SK-N-SH treated with all-trans-retinoic acid at 6 μM for 48 hours (cell line): ENCODE measurements around the gene WARS2.

Experiments used
- ATAC-seq: fragments of 200-7000 bp; cut with Tn5 transposase; 3 replicates; pipeline ENCODE4 v1.9.1; 2020; ENCODE audit warnings: mild to moderate bottlenecking, moderate library complexity
- ARNTL ChIP-seq: fragments of 450-650 bp; formaldehyde crosslinking; IDR thresholded peaks from 2 replicates; pipeline ENCODE4 v1.5.0; 2020; ENCODE audit warnings: low read depth, mild to moderate bottlenecking, moderate library complexity, borderline replicate concordance
- BACH2 ChIP-seq: fragments of 250-450 bp; sonication (Bioruptor Pico); IDR thresholded peaks from 2 replicates; pipeline ENCODE4 v1.9.0; 2021; ENCODE audit warnings: mild to moderate bottlenecking, borderline replicate concordance
- CREB5 ChIP-seq: fragments of 250-450 bp; sonication (Bioruptor Pico); IDR thresholded peaks from 2 replicates; pipeline ENCODE4 v1.5.1; 2020; ENCODE audit warnings: low read depth, mild to moderate bottlenecking, moderate library complexity
- CSDC2 ChIP-seq: fragments of 250-450 bp; sonication (Bioruptor Pico); IDR thresholded peaks from 2 replicates; pipeline ENCODE4 v1.5.0; 2020; ENCODE audit warnings: mild to moderate bottlenecking, moderate library complexity
- ESRRG ChIP-seq: fragments of 250-450 bp; sonication (Bioruptor Pico); IDR thresholded peaks from 2 replicates; pipeline ENCODE4 v1.6.1; 2021; ENCODE audit warnings: mild to moderate bottlenecking
- GLIS3 ChIP-seq: fragments of 250-450 bp; sonication (Bioruptor Pico); IDR thresholded peaks from 2 replicates; pipeline ENCODE4 v1.5.0; 2020; ENCODE audit warnings: mild to moderate bottlenecking, moderate library complexity
- ISL1 ChIP-seq: fragments of 250-450 bp; sonication (Bioruptor Pico); IDR thresholded peaks from 2 replicates; pipeline ENCODE4 v2.1.2; 2022; ENCODE audit warnings: mild to moderate bottlenecking, moderate library complexity
- OSR1 ChIP-seq: fragments of 250-450 bp; sonication (Bioruptor Pico); IDR thresholded peaks from 2 replicates; pipeline ENCODE4 v1.8.0; 2022; ENCODE audit warnings: moderate library complexity, mild to moderate bottlenecking, inconsistent platforms
- PATZ1 ChIP-seq: fragments of 250-450 bp; sonication (Bioruptor Pico); IDR thresholded peaks from 2 replicates; pipeline ENCODE4 v1.8.0; 2020; ENCODE audit warnings: mild to moderate bottlenecking, moderate library complexity, borderline replicate concordance
- POU6F1 ChIP-seq: fragments of 250-450 bp; sonication (Bioruptor Pico); IDR thresholded peaks from 2 replicates; pipeline ENCODE4 v1.8.0; 2021; ENCODE audit warnings: low read depth, mild to moderate bottlenecking, moderate library complexity, borderline replicate concordance
- RARB ChIP-seq: fragments of 250-450 bp; sonication (Bioruptor Pico); IDR thresholded peaks from 2 replicates; pipeline ENCODE4 v1.8.0; 2021; ENCODE audit warnings: mild to moderate bottlenecking, moderate library complexity
- SNAI2 ChIP-seq: fragments of 250-450 bp; sonication (Bioruptor Pico); IDR thresholded peaks from 2 replicates; pipeline ENCODE4 v1.5.0; 2020; ENCODE audit warnings: mild to moderate bottlenecking, moderate library complexity
- TCF4 ChIP-seq: fragments of 250-450 bp; sonication (Bioruptor Pico); IDR thresholded peaks from 2 replicates; pipeline ENCODE4 v1.8.0; 2021; ENCODE audit warnings: mild to moderate bottlenecking, moderate library complexity, borderline replicate concordance
- TOX ChIP-seq: fragments of 250-450 bp; sonication (Bioruptor Pico); IDR thresholded peaks from 2 replicates; pipeline ENCODE4 v1.8.0; 2021; ENCODE audit warnings: mild to moderate bottlenecking, moderate library complexity, borderline replicate concordance
- ZC3H10 ChIP-seq: fragments of 250-450 bp; sonication (Bioruptor Pico); IDR thresholded peaks from 2 replicates; pipeline ENCODE4 v1.5.1; 2021; ENCODE audit warnings: mild to moderate bottlenecking, moderate library complexity
- ZFP30 ChIP-seq: fragments of 450-650 bp; formaldehyde crosslinking; IDR thresholded peaks from 2 replicates; pipeline ENCODE4 v1.5.0; 2022; ENCODE audit warnings: mild to moderate bottlenecking, moderate library complexity
- ZNF70 ChIP-seq: fragments of 450-650 bp; formaldehyde crosslinking; IDR thresholded peaks from 2 replicates; pipeline ENCODE4 v1.5.0; 2020; ENCODE audit warnings: mild to moderate bottlenecking, moderate library complexity
- ZNF8 ChIP-seq: fragments of 450-650 bp; formaldehyde crosslinking; IDR thresholded peaks from 2 replicates; pipeline ENCODE4 v1.5.0; 2020; ENCODE audit warnings: mild to moderate bottlenecking, moderate library complexity

The WARS2 gene

GRCh38 chr1:118984086-118984721 lies 156.2 kb downstream of the WARS2 start:
- peak; percentile 37 for ATAC-seq
- TF ChIP-seq CREB5 (CRISPR knock-in tag) (no peak), ARNTL (CRISPR knock-in tag) (no peak)

GRCh38 chr1:118983558-118984041 lies 156.9 kb downstream of the WARS2 start:
- ATAC-seq = no peak
- TF ChIP-seq GLIS3 (CRISPR knock-in tag) = no peak
- TF ChIP-seq TOX (CRISPR knock-in tag) = no peak
- no peak for TF ChIP-seq SNAI2
- TF ChIP-seq, all 23 proteins: peak for 0

GRCh38 chr1:118982821-118983557 lies 157.5 kb downstream of the WARS2 start:
- ATAC-seq = no peak
- TF ChIP-seq RARB (CRISPR knock-in tag) (no peak), POU6F1 (CRISPR knock-in tag) (no peak), PATZ1 (CRISPR knock-in tag) (no peak), ZNF8 (CRISPR knock-in tag) (no peak), CREB5 (CRISPR knock-in tag) (no peak), ISL1 (CRISPR knock-in tag) (no peak), CSDC2 (no peak), GLIS3 (CRISPR knock-in tag) (no peak), TCF4 (CRISPR knock-in tag) (no peak)

- ATAC-seq = no peak
- no peak for TF ChIP-seq ESRRG
- no peak for TF ChIP-seq CSDC2
- TF ChIP-seq ZNF8 (CRISPR knock-in tag) = no peak
- TF ChIP-seq BACH2 (CRISPR knock-in tag) = no peak
- TF ChIP-seq SNAI2 = no peak
- TF ChIP-seq ZFP30 (CRISPR knock-in tag) = no peak
These were observed 158.2 kb downstream of the WARS2 start for GRCh38 chr1:118982266-118982665.

- ATAC-seq = no peak
- no peak for TF ChIP-seq ZNF8 (CRISPR knock-in tag)
- no peak for TF ChIP-seq ISL1 (CRISPR knock-in tag)
- TF ChIP-seq TOX (CRISPR knock-in tag) = no peak
- no peak for TF ChIP-seq OSR1 (CRISPR knock-in tag)
- TF ChIP-seq RARB (CRISPR knock-in tag) = no peak
- no peak for TF ChIP-seq ZNF70 (CRISPR knock-in tag)
- no peak for TF ChIP-seq ZC3H10 (CRISPR knock-in tag)
- no peak for TF ChIP-seq BACH2 (CRISPR knock-in tag)
- TF ChIP-seq GLIS3 (CRISPR knock-in tag) = no peak
These were observed 159.0 kb downstream of the WARS2 start for GRCh38 chr1:118981436-118981835.
